SJCRH30 (cell line): ENCODE results near the gene MRPS11. TPM values are rescaled to one million over a fixed set of nuclear protein-coding genes. Genes with fewer than 3 reads are reported as not detected.

ENCODE experiments used
- DNase-seq, 2 experiments: peaks; one replicate each; pipeline ENCODE4 v3.0.0-alpha.2; 2015 to 2020
- H3K27ac ChIP-seq: fragments of 250-450 bp; sonication (Bioruptor Pico); 2 replicates; pipeline ENCODE4 v1.5.1; 2020; ENCODE audit warnings: mild to moderate bottlenecking, moderate library complexity
- H3K27me3 ChIP-seq: fragments of 250-450 bp; sonication (Bioruptor Pico); 2 replicates; pipeline ENCODE4 v1.5.1; 2020; ENCODE audit warnings: mild to moderate bottlenecking, moderate library complexity
- H3K36me3 ChIP-seq: fragments of 250-450 bp; sonication (Bioruptor Pico); 2 replicates; pipeline ENCODE4 v1.5.1; 2020; ENCODE audit warnings: mild to moderate bottlenecking, moderate library complexity
- H3K4me1 ChIP-seq: fragments of 250-450 bp; sonication (Bioruptor Pico); 2 replicates; pipeline ENCODE4 v1.5.1; 2020; ENCODE audit warnings: mild to moderate bottlenecking, moderate library complexity
- H3K4me3 ChIP-seq: fragments of 250-450 bp; sonication (Bioruptor Pico); 2 replicates; pipeline ENCODE4 v1.5.1; 2020; ENCODE audit warnings: mild to moderate bottlenecking, moderate library complexity
- H3K9me3 ChIP-seq: fragments of 250-450 bp; sonication (Bioruptor Pico); replicated peaks from 2 replicates; pipeline ENCODE4 v1.5.1; 2020; ENCODE audit warnings: mild to moderate bottlenecking, moderate library complexity
- total RNA-seq: library from RNA; depleted of rRNA; stranded (reverse); fragments of >200 nt; shearing (Covaris generic); gene quantifications from 2 replicates; pipeline ENCODE4 v1.2.3, GENCODE V29; 2014; rRNA removed

MRPS11 gene
- total RNA-seq, 1 experiment from 2014 or later, result 63.9 TPM

DNA sequence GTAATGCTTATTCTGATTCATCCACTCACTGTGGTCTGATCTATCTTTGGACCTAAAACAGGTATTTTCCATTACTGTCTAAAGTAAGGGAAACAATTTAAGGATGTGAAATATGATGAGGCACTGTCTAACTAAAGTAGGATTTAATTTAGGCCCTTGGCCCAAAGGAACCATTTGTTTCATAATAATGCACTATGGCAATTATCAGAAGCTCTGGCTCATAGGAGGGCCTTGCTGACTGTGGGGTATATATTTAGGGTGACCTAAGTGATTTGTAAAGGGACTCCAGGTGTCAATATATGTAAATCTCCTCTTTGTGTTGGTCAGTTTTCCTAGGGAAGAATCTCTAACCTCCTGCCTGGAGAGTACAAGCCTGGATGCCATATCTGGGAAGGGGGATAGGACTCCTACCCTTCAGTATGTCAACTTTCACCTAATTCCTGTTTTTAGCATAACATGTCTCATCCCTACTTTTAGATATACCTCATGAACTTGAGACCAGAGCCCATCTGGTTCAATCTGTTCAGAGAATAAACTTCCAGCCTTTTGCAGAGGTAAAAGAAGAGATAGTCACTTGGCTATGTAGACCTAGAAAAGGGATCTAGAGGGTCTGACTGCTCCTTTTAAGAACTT is 58.9 kb downstream of the MRPS11 start:
- no peak for DNase-seq
- no peak overlapping the region for H3K27ac ChIP-seq
- no peaks in the 10 kb centered on the region for H3K27me3 ChIP-seq
- no peaks in the 10 kb centered on the region for H3K9me3 ChIP-seq
- no peak overlapping the region for H3K4me3 ChIP-seq
- peaks cover 27% of the 10 kb centered on the region for H3K36me3 ChIP-seq
- peaks cover 30% of the 10 kb centered on the region for H3K4me1 ChIP-seq

GRCh38 chr15:88529021-88529630 is 61.6 kb downstream of the MRPS11 start:
- no peak overlapping the region for H3K4me3 ChIP-seq
- DNase-seq, result peak; percentile 19 to 81
- H3K9me3 ChIP-seq, result peaks cover 5% of the 10 kb centered on the region
- H3K4me1 ChIP-seq, result peaks cover 30% of the 10 kb centered on the region
- peaks cover 27% of the 10 kb centered on the region for H3K36me3 ChIP-seq
- H3K27ac ChIP-seq, result peak overlapping the region; percentile 86
- H3K27me3 ChIP-seq, result no peaks in the 10 kb centered on the region

Other genes with a start within 250 kb of the MRPS11 start
- gene NTRK3, start 211.0 kb upstream of the MRPS11 start, total RNA-seq, result 7.6 and 10.3 TPM in 2 replicates
- 32.1 and 34.1 TPM in 2 replicates for gene MRPL46, start 320 bp upstream of the MRPS11 start, total RNA-seq
- gene DET1, start 79.0 kb downstream of the MRPS11 start, total RNA-seq, result 7.7 and 8.2 TPM in 2 replicates
- gene AEN, start 153.6 kb downstream of the MRPS11 start, total RNA-seq, result 71.1 and 76.5 TPM in 2 replicates
- 0.97 and 1.0 TPM in 2 replicates for gene ISG20, start 171.3 kb downstream of the MRPS11 start, total RNA-seq